K562 (cell line): ENCODE data around the gene AHCYL2. TPM values are rescaled to one million over a fixed set of nuclear protein-coding genes. Genes with fewer than 3 reads are reported as not detected.

Source experiments
- BHLHE40 ChIP-seq: IDR thresholded peaks from 2 replicates; pipeline ENCODE4 v1.6.1; 2011; ENCODE audit warnings: low read length, improper control_type of control experiment
- FOXJ3 ChIP-seq: sonication (generic); formaldehyde crosslinking; IDR thresholded peaks from 2 replicates; pipeline ENCODE4 v1.4.0; 2020; ENCODE audit warnings: mild to moderate bottlenecking, missing genetic modification reagents
- FOXK1 ChIP-seq: sonication (generic); formaldehyde crosslinking; IDR thresholded peaks from 2 replicates; pipeline ENCODE4 v1.8.0; 2022; ENCODE audit warnings: missing genetic modification reagents, mild to moderate bottlenecking, borderline replicate concordance
- MTA3 ChIP-seq: fragments of 450-650 bp; formaldehyde crosslinking; IDR thresholded peaks from 2 replicates; pipeline ENCODE4 v1.6.1; 2017; ENCODE audit warnings: mild to moderate bottlenecking, borderline replicate concordance
- MYNN ChIP-seq, 2 experiments: sonication (generic); formaldehyde crosslinking in 1 of 2; IDR thresholded peaks; 2 replicates each; pipeline versions ENCODE4 v1.5.0 to v1.6.1; 2016 to 2020; ENCODE audit warnings: antibody characterized with exemption in 1 of 2, missing genetic modification reagents in 1 of 2
- NFIC ChIP-seq: fragments of 450-650 bp; IDR thresholded peaks from 2 replicates; pipeline ENCODE4 v1.6.1; 2017; ENCODE audit warnings: mild to moderate bottlenecking, inconsistent platforms
- RB1 ChIP-seq: fragments of 450-650 bp; IDR thresholded peaks from 2 replicates; pipeline ENCODE4 v1.6.1; 2017; ENCODE audit warnings: low read depth, mild to moderate bottlenecking
- SREBF1 ChIP-seq: fragments of 150-350 bp; IDR thresholded peaks from 2 replicates; pipeline ENCODE4 v1.6.1; 2014; ENCODE audit warnings: antibody characterized with exemption, low read depth, low read length, borderline replicate concordance
- SRSF3 ChIP-seq: fragments of 200-400 bp; formaldehyde crosslinking; IDR thresholded peaks from 2 replicates; pipeline ENCODE4 v1.6.1; 2016; ENCODE audit warnings: mild to moderate bottlenecking, low read length, moderate library complexity; ENCODE audit not compliant: insufficient read depth
- TAF9B ChIP-seq: fragments of 450-650 bp; IDR thresholded peaks from 2 replicates; pipeline ENCODE4 v1.6.1; 2018; ENCODE audit warnings: mild to moderate bottlenecking; ENCODE audit not compliant: partially characterized antibody
- ZNF274 ChIP-seq: IDR thresholded peaks from 2 replicates; pipeline ENCODE4 v1.6.1; 2011; ENCODE audit warnings: low read depth, mild to moderate bottlenecking, low read length, moderate library complexity, borderline replicate concordance
- ZSCAN29 ChIP-seq: fragments of 450-650 bp; IDR thresholded peaks from 2 replicates; pipeline ENCODE4 v1.6.1; 2017
- ZZZ3 ChIP-seq: fragments of 450-650 bp; IDR thresholded peaks from 2 replicates; pipeline ENCODE4 v1.6.1; 2016; ENCODE audit warnings: antibody characterized with exemption, mild to moderate bottlenecking, moderate library complexity
- polyA plus RNA-seq, 8 experiments: library from polyadenylated mRNA; depleted of rRNA in 4 of 8; stranded (reverse) in 5 of 8; unstranded in 3 of 8; fragments of >200 nt; fragmentation: Nextera tagmentation in 2 of 8; fragmentation: Illumina TruSeq in 1 of 8; extraction: Ambion mirVana in 2 of 8; extraction: Trizol in 1 of 8; gene quantifications; 2 replicates each; pipeline versions ENCODE4 v1.2.1 to v1.2.3, GENCODE V29; 2011 to 2014; ENCODE audit warnings: inconsistent platforms in 1 of 8, missing spikeins in 1 of 8
- total RNA-seq, 7 experiments: library from RNA; depleted of rRNA in 6 of 7; stranded (reverse); fragments of >200 nt in 6 of 7; fragmentation: Illumina TruSeq in 2 of 7; extraction: Trizol in 2 of 7; gene quantifications; 2 replicates each; pipeline versions ENCODE4 v1.2.1 to v1.2.3, GENCODE V29; 2011 to 2021; ENCODE audit warnings: low replicate concordance in 1 of 7
- TF ChIP-seq, protein P1 (sequence below), 3 experiments: fragments of 200-800 bp in 1 of 3; fragments of 250-450 bp in 1 of 3; fragments of 450-650 bp in 1 of 3; sonication (Bioruptor Pico) in 1 of 3; sonication (Bioruptor generic) in 1 of 3; formaldehyde crosslinking in 1 of 3; IDR thresholded peaks; 2 replicates each; pipeline versions ENCODE4 v1.6.1 to v1.8.0; 2016 to 2022; ENCODE audit warnings: mild to moderate bottlenecking in 2 of 3, missing genetic modification characterization in 2 of 3, missing compliant biosample characterization in 1 of 3, moderate library complexity in 1 of 3
- TF ChIP-seq, protein P2 (sequence below), 3 experiments: IDR thresholded peaks in 2 of 3; conservative IDR thresholded peaks in 1 of 3; 2 replicates each; pipeline ENCODE4 v1.5.1; 2011 to 2012; ENCODE audit warnings: low read length in 3 of 3, mild to moderate bottlenecking in 3 of 3, control low read depth in 2 of 3, improper control_type of control experiment in 1 of 3, inconsistent platforms in 1 of 3, low read depth in 1 of 3, mixed read lengths in 1 of 3, moderate library complexity in 1 of 3; ENCODE audit not compliant: insufficient read depth in 2 of 3
- TF ChIP-seq, protein P3 (sequence below): sonication (generic); formaldehyde crosslinking; IDR thresholded peaks from 2 replicates; pipeline ENCODE4 v1.8.0; 2022; ENCODE audit warnings: missing genetic modification reagents, mild to moderate bottlenecking, moderate library complexity, borderline replicate concordance
- TF ChIP-seq, protein P4 (sequence below), 2 experiments: IDR thresholded peaks; 2 replicates each; pipeline ENCODE4 v1.6.1; 2011; ENCODE audit warnings: borderline replicate concordance in 1 of 2, control low read depth in 1 of 2, low read depth in 1 of 2, low read length in 1 of 2, mild to moderate bottlenecking in 1 of 2, mixed read lengths in 1 of 2, moderate library complexity in 1 of 2; ENCODE audit not compliant: insufficient read depth in 1 of 2, insufficient read length in 1 of 2, poor library complexity in 1 of 2, severe bottlenecking in 1 of 2; ENCODE audit errors: extremely low read depth in 1 of 2

The AHCYL2 gene
- total and polyA plus RNA-seq, 9 of the 15 experiments (the other 6 are each of a cell fraction or from before 2014, with no cell fraction given) = 0.93 to 10.5 (median 5.2) TPM

DNA sequence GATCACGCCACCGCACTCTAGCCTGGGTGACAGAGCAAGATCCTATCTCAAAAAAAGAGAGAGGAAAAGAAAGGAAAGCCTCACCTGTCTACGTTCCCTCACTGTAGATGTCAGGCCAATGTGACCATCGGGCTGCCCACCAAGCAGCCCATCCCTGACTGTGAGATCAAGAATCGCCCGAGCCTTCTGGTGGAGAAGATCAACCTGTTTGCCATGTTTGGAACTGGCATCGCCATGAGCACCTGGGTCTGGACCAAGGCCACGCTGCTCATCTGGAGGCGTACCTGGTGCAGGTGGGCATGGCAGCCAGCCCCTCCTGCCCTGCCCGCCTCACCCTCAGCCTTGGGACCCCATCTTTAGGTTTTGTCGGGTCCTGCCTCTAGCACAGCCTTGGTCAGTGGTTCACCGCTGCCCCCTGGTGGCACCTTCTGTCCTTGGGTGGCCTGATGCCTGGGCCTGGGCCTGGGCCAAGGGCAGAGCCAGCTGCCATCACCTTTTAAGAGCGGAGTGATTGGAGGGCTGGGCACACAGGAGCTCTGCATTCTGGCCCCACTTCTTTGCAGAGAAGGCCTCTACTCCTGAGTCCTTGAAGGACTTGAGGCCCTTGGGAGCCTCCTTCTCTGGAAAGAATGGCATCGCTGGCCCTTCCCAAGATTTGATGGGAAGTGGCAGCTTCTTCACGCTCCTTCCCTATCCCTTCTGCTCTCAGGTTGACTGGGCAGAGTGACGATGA lies 14.4 kb upstream of the AHCYL2 start (continued):
- TF ChIP-seq, protein P1, sequence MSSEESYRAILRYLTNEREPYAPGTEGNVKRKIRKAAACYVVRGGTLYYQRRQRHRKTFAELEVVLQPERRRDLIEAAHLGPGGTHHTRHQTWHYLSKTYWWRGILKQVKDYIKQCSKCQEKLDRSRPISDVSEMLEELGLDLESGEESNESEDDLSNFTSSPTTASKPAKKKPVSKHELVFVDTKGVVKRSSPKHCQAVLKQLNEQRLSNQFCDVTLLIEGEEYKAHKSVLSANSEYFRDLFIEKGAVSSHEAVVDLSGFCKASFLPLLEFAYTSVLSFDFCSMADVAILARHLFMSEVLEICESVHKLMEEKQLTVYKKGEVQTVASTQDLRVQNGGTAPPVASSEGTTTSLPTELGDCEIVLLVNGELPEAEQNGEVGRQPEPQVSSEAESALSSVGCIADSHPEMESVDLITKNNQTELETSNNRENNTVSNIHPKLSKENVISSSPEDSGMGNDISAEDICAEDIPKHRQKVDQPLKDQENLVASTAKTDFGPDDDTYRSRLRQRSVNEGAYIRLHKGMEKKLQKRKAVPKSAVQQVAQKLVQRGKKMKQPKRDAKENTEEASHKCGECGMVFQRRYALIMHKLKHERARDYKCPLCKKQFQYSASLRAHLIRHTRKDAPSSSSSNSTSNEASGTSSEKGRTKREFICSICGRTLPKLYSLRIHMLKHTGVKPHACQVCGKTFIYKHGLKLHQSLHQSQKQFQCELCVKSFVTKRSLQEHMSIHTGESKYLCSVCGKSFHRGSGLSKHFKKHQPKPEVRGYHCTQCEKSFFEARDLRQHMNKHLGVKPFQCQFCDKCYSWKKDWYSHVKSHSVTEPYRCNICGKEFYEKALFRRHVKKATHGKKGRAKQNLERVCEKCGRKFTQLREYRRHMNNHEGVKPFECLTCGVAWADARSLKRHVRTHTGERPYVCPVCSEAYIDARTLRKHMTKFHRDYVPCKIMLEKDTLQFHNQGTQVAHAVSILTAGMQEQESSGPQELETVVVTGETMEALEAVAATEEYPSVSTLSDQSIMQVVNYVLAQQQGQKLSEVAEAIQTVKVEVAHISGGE (CRISPR knock-in tag; IDR thresholded peaks at IDR 0.05) = no peak
- TF ChIP-seq, protein P2, sequence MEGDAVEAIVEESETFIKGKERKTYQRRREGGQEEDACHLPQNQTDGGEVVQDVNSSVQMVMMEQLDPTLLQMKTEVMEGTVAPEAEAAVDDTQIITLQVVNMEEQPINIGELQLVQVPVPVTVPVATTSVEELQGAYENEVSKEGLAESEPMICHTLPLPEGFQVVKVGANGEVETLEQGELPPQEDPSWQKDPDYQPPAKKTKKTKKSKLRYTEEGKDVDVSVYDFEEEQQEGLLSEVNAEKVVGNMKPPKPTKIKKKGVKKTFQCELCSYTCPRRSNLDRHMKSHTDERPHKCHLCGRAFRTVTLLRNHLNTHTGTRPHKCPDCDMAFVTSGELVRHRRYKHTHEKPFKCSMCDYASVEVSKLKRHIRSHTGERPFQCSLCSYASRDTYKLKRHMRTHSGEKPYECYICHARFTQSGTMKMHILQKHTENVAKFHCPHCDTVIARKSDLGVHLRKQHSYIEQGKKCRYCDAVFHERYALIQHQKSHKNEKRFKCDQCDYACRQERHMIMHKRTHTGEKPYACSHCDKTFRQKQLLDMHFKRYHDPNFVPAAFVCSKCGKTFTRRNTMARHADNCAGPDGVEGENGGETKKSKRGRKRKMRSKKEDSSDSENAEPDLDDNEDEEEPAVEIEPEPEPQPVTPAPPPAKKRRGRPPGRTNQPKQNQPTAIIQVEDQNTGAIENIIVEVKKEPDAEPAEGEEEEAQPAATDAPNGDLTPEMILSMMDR (IDR thresholded peaks at IDR 0.05 in 2 of 3, conservative IDR thresholded peaks at IDR 0.05 in 1 of 3; ENCODE audit: insufficient read depth in 2 of 3, low read depth in 1 of 3, low read length in 3 of 3) = peak; percentile 93 to 94 (median 94)
- TF ChIP-seq ZNF274 = no peak
- TF ChIP-seq MTA3 = peak; percentile 28; the same call in 1 of the 2 replicates
- TF ChIP-seq FOXK1 = no peak
- no peak for TF ChIP-seq SREBF1
- TF ChIP-seq TAF9B = no peak
- TF ChIP-seq ZSCAN29 = no peak
- TF ChIP-seq, protein P3, sequence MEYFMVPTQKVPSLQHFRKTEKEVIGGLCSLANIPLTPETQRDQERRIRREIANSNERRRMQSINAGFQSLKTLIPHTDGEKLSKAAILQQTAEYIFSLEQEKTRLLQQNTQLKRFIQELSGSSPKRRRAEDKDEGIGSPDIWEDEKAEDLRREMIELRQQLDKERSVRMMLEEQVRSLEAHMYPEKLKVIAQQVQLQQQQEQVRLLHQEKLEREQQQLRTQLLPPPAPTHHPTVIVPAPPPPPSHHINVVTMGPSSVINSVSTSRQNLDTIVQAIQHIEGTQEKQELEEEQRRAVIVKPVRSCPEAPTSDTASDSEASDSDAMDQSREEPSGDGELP = peak; percentile 52; the same call in 1 of the 2 replicates
- TF ChIP-seq NFIC = peak; percentile 82
- TF ChIP-seq FOXJ3 = no peak
- TF ChIP-seq, protein P4, sequence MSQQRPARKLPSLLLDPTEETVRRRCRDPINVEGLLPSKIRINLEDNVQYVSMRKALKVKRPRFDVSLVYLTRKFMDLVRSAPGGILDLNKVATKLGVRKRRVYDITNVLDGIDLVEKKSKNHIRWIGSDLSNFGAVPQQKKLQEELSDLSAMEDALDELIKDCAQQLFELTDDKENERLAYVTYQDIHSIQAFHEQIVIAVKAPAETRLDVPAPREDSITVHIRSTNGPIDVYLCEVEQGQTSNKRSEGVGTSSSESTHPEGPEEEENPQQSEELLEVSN (IDR thresholded peaks at IDR 0.05; ENCODE audit: borderline replicate concordance in 1 of 2, extremely low read depth in 1 of 2, insufficient read depth in 1 of 2, insufficient read length in 1 of 2, low read depth in 1 of 2, low read length in 1 of 2, poor library complexity in 1 of 2, severe bottlenecking in 1 of 2) = no peak
- TF ChIP-seq RB1 = peak; percentile 25; the same call in 1 of the 2 replicates
- TF ChIP-seq MYNN (IDR thresholded peaks at IDR 0.05) = peak; percentile 66
- no peak for TF ChIP-seq MYNN (CRISPR knock-in tag; IDR thresholded peaks at IDR 0.05)
- no peak for TF ChIP-seq BHLHE40
- no peak for TF ChIP-seq SRSF3
- no peak for TF ChIP-seq ZZZ3
